ENCODE results near the gene MS4A3.
"Not testable (repeated sequence)": the region's sequence is repeated elsewhere in the genome, so short reads cannot be mapped to it uniquely, and the experiment has no call there.

GRCh38 chr11:60108631-60109030, 52.2 kb downstream of the MS4A3 start:
- TF ChIP-seq CTCF, POLR2A (IDR thresholded peaks at IDR 0.05): not testable (repeated sequence)
